SIG-M5 (cell line): ENCODE results near the gene ANKRD28.
"Not testable (repeated sequence)": the region's sequence is repeated elsewhere in the genome, so short reads cannot be mapped to it uniquely, and the experiment has no call there.

ENCODE experiments used
- DNase-seq: peaks from one replicate; lab custom pipeline; 2025; lab: John Stamatoyannopoulos, UW

Gene ANKRD28

DNA sequence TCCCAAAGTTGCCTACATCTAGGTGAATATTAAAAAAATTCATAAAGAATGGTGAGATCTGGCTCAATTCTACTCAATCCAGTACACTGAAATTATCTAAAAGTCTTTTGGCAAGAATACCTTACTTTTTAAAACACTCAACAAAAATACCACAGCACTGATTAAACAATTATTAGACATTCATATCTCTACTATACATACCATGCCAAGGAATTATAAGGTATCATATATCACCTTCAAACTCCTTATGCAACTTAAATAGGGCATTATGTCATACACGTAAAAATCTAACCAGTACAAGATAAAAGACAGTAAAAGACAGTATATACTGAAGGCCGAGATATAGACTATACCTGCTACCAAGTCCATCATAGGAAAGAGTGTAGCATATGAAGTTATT lies 6.1 kb upstream of the ANKRD28 start:
- no peak for DNase-seq

DNA sequence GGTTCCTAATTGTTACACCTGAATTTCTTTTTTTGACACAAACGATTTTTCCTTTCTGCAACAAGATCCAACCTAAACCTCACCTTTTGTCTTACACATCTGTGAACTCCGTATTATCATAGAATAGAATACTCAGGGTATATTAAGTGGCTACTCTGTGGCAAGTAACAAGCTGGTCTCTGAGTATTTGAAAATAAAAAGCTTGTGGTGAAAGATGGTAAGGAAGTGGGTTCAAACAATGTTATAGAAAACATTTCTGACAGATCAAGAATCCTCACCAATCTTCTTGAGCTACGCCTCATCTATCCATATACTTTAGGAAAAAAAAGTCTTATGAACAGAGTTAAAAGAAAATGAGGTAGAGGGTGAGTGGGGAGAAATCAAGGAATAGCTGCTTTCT lies 3.5 kb upstream of the ANKRD28 start:
- DNase-seq, result no peak

DNA sequence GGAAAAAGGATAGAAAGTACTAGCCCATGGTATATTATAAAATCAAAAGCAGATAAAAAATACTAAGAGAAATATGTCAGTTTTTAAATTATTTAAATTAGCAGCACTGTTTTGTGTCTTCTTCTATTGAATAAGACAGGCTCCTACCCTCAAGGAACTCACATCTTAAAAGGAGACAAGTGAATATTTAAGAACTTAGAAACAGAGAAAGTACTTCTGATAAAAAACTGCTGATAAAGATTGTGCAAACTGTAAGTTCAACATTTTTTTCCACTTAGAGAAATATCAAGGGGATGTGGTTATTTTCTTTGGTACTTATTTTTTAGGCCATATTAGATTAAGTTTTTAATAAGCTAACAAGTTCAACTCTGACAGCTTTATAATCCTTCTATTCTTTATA lies 3.0 kb upstream of the ANKRD28 start:
- no peak for DNase-seq

DNA sequence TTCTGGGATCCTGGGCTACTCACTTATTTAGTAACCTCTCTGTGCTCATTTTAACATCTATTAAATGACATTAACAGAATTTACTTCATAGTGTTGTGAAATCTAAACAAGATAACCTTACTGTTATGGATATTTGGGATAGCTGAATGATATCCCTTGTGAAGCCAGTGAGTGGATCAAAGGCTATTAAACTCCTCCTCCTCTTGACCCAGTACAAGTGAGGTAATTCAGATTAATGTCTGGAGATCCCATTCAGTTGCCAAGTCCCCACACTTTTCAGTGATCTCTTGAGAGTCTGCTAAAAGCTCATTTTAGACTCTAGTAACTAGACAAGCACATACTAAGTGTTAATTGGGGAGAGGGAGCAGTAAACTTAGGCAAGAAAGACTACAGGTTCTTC lies 2.5 kb upstream of the ANKRD28 start:
- DNase-seq, result no peak

DNA sequence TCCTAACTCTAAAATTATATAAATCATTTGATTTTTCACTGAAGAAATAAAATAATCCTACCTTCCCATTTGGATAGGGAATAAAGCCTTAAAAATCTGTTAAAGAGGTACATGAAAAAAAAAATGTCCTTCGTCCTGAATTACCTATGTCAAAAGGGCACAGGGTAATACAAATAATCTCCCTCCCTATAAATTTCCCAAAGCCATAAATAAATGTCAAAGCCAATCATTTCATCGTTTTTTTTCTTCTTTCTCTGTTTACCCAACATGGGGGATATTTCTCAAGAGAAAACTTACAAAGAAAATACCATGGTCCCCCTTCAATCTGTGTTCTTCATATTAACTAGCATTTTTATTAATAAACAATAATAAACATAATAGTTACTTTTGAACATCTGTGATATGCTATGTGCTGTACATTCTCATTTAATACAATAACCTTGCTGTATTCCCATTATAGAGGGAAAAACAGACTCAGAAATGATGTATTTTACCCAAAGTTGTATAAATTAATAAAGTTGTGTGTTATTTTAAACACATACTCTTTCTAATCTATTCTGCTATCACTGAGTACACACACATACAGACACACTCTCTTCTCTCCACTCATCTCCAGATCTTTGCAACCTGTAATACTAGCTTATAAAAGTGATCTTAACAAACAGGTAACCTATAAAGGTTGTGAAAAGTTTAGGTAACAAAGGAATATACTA lies 910 bp upstream of the ANKRD28 start:
- no peak for DNase-seq

DNA sequence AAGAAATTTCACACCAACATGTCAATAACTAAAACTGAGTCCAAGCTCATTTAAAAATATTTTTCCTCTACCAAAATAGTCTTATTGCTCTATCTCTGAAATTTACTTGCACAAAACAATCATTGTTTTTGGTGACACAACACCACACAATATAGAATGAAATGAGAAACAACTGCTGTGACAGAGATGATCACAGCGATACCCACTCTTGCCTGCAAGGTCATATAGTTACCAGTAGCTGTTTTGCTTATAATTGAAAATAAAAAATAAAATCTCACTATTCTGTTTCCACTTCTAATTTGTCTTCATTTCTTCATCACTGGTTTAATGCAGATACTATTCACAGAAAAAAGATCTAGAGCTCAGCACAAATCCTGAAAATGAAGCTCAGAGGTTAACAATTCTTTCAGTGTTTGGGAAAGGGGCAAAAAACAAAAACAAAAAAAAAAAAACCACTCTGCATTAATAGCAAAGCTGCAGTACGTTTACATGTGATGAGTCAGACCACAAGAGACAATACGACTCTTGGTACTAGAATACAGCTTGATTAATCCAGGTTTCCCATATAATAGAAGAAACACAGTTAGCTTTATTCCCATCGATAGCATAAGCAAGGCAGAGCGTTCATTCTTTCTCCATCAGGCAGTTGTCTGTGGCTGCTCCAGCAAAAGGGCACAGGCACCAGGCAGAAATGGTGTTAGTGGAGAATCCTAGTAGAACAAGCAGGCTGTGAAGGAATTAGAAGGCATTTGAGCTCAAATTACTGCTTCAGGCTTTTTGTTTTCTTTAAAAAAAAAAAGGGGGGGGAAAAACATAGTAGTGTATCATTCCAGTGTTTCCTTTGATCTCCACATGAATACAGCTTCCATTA lies 773 bp downstream of the ANKRD28 start:
- DNase-seq, result no peak

DNA sequence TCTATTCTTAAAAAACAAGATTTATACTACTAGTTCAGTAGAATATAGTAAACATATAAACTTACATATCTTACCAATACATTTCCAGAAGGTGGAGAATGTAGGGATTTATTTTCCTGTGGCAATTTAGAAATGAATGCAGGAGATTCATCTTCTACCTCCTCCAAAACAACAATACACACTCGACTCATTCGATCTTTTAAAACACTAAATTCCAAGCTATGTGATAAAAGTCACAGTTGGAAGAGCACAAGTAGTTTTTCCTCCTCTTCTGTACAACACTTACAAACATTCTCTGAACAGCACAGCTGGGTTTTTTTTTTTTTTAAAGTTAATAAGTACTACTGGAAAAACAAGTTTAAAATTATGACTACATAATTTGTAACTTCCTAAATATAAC lies 1.4 kb downstream of the ANKRD28 start:
- no peak for DNase-seq

DNA sequence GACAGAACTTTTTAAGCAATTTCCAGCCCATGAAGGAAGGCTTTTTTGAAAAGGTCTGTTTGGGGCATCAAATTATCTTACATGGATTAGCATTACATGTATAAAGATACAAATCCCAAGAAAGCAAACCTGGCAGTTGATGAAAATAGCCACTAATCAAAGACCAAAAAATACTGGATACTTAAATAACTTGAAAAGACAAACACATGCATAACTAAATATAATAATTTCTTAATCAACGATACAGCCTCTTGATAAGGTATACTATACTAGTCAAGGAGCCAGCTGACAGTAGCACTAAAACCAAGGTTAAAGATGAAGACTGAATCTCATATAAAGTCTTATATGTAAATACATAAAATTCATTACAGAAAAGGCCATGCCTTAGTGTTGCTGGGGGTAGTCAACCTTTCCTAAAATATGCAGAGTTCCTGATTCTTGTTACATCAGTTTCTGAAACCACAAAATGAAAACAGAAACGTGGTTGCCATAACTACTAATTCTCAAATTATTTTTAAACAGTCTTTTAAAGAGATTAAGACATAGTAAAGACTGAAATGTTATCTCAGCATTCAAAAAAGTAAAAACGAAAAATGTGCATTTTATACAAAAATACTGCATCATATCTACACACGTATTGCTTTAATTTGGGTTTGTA lies 2.0 kb downstream of the ANKRD28 start:
- DNase-seq, result peak; percentile 44

DNA sequence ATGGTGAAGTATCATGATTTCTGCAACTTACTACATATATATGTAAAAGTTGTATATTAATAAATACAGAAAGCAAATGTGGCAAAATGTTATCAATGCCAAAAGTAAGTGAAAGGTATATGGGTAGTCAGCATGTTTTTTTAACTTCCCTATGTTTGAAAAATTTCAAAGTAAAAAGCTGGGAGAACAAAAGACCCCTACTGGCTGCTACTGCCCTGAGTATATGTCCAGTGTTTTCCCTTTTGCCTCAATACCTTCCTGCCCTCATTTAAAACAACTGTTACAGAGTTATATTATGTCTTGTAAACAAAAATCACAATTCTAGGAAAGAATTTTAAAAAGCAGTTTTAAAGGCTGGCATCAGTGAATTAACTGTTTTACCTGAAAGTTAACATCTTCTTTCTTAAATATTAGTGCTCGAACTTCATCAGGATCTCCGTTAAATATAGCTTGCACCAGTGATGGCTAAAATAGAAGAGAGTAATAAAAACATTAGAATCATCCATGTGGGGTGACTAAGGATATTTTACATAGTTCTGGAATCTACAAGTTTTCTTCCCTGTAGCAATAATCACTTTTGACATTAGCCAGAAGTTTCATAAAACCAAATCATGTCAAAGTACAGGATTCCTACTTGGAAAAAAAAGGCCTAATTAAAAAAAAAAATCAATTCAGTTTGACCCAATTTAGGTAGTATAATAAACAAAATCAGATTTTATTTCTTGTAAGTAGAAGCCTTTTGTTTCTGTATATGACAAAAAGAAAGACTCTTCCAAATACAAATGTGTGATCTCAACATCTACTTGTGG lies 2.7 kb downstream of the ANKRD28 start:
- no peak for DNase-seq

DNA sequence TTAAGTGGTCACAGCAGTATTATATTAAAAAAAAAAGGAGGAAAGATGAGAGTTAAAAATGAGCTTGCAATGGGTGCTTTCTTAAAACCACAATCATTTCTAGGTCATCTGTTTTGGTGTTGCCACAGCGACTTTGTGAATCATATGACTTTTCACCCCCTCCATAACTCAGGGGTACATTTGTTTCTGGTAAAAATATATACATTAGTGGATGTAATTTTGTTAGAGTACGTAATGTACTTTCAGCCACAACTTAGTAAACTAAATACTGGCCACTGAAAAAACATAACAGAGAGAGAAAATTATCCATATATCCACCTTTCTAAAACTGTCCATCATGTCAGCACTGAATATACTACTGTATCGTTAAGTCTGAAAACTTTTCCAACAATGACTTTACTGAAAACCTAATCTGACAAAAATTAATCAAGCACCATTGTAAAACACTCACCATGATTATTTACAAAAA lies 3.4 kb downstream of the ANKRD28 start:
- DNase-seq, result peak; percentile 34

DNA sequence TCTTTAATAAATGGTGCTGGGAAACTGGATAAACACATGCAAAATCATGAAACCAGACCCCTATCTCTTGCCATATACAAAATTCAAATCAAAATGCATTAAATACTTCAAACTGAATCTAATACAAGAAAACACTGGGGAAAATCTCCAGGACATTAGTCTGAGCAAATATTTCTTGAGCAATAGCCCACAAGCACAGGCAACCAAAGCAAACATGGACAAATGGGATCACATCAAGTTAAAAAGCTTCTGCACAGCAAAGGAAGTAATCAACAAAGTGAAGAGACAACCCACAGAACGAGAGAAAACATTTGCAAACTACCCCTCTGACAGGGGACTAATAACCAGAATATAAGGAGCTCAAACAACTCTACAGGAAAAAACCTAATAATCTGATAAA lies 6.3 kb downstream of the ANKRD28 start:
- DNase-seq, result no peak

DNA sequence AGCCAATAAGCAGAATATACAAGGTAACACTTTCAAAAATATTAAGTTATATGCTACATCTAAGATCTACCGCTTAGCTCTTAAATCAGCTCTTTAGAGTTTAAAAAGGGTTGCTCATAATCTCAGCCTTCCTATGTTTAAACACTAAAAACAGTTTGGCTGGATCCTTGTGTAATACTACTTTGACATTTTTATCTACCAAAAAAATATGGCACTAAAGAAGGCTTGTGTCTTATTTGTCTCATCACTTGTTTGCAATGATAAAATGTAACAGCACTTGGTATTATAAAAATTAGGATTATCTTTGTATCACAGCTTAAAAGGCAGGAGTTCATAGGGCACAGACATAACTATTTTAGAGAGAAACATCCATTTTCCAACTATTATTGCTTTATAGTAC lies 9.8 kb downstream of the ANKRD28 start:
- no peak for DNase-seq

DNA sequence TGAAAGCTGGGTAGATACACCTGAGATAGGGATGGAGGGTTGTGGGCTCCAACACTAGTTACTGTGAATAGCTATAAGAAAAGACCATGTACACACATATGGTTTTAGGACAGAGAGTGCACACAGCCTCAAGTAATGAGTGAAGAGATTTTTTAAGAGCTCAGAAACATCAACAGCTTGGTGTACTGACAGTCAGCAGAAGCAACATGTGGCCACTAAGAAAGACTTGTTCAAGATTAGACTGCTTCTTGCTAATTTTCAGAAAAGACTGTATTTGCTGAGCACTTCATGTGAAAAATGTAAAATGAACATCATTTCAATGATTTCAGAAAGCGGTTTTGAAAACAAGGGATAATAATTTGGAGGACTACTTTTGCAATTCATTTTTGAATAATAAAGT lies 10.3 kb downstream of the ANKRD28 start:
- no peak for DNase-seq

DNA sequence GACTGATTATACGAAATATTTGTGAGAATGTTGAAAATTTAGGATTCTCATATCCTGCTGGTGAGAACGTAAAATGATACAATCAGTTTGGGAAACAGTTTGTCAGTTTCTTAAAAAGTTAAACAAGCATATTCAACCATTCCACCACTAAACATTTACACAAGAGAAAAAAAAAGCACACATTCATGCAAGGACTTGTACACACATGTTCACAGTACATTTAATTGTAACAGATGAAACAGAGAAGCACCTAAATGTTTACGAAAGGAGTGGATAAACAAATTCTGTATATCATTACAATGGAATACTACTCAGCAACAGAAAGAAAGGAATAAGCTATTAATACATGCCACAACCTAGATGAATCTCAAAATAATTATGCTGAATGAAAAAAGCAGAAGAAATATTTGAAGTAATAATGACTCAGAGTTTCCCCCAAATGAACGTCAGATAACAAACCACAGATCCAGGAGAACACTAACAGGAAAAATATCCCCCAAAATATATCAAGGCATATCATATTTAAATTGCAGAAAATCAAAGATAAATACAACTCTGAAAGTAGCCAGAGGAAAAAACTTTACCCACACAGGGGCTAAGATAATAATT lies 14.3 kb downstream of the ANKRD28 start:
- DNase-seq, result no peak

DNA sequence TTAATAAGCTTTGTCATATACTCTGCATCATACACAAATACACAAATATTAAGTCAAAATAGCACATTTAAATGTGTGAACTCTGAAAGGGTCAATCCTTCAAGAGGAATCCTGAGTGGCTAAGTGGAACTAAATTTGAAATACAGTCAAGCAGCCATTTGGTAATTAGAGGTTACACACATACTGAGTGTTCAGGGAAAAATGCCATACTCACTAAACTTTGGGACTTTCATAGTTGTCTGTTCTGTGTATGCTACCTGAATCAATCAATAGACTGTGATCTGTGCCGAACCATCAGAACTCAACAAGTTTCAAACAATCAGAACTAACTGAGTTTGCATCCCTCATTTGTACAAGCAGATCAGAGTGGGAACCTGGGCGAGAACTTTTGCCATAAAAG lies 15.3 kb downstream of the ANKRD28 start:
- DNase-seq, result no peak

DNA sequence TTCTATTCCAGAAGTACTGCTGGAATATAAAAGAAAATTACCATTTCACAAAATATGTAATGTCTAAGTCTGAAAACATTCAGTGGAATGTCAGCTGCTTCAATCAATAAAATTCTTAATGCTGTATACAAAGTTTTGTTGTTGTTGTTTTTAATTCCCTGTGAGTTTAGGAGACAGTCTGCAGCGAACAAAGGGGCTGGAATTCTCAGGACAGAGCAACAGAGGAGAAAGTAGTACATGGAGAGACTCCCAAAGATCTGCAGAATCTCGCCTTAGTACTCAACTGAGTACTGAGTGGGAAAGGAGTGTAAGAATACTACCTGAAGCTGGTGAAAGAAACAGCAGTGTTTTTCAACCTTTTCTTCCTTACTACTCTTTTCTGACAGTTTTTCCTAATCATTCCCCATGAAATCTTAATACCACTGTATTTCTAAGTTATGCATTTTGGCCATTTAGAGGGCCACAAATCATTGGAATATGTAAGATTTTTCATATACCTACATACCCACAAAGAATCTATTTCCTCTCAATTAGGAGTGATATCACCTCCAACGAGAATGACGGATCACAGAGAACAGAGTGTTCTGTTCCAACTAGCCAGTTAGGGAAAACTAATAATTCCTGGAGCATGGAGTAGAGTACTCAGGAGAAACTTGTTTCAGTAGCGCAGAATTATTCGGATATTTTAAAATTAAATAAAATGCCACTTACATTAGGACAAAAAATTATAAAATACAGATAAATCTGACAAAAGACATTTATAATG lies 16.0 kb downstream of the ANKRD28 start:
- DNase-seq, result no peak

DNA sequence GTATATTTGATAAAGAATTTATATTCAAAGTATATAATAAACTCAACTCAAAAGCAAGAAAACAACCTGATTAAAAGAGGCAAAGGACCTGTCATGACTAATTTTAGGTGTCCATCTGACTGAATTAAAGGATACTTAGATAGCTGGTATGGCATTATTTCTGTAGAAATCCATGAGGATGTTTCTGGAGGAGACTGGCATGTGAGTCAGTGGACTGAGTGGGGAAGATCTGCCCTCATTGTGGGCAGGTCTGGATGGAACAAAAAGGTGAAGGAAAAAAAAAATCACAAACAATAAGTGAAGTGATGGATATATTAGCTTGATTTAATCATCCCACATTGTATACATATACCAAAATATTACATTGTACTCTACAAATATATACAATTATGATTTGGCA lies 16.6 kb downstream of the ANKRD28 start:
- no peak for DNase-seq

DNA sequence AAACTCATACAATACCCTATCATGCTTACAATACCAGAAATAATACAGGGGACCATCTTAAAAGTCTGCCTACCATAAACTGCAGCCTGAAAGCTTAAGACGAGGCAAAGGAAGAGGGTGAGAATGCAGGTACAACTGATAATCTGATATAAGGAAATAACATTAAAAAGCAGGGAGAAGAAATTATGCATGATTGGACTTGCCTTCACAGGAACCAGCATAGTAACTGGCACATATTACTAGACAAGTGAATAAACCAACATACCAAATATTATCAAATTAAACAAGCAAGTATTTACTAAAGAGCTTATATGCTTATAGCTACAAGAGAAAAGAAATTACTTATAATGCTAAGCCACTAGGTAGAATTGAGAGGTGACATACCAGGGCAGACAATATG lies 18.7 kb downstream of the ANKRD28 start:
- no peak for DNase-seq

DNA sequence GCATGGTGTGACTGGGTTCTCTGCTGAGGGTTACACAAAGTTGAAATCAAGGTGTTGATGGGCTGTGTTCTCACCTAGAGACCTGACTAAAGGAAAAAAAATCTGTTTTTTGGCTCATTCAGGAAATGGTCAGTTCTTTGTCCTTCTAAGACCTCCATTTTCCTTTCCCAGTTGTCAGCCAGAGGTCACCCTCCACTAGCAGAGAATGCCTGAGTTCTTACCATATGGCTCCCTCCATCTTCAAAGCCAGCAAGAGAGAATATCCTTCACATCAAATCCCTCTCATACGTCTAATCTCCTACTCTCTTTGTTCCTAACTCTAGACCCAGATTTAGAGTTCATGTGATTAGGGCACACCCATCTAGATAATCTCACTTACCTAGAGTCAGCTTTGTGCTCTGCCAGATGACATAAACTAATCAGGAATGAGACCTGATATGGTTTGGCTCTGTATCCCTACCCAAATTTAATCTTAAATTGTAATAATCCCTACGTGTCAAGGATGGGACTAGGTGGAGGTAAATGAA lies 19.4 kb downstream of the ANKRD28 start:
- DNase-seq, result no peak

DNA sequence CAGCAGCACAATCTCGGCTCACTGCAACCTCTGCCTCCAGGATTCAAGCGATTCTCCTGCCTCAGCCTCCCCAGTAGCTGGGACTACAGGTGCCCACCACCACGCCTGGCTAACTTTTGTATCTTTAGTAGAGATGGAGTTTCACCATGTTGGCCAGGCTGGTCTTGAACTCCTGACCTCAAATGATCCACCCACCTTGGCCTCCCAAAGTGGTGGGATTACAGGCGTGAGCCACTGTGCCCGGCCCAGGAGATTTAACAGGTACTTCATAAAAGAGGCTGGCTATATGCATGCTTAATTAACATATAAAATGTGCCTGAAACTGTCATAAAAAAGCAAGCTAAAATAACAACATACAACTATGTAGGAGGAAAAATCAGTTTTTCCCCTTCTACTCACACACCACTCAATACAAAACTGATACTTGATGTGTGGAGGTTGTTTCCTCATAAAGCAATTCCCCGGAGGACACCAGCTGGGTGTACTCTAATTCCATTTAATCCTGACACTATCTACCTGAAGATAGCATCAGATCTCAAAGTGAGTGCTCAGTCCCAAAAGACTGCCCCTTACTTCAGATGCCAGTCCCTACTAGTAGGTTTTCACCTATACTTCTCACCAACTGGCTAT lies 22.7 kb downstream of the ANKRD28 start:
- not testable (repeated sequence) for DNase-seq
